22Rv1 (cell line): ENCODE data around the gene ZNF337.

Experiments used
- ZFX ChIP-seq: fragments of 450-650 bp; IDR thresholded peaks from 2 replicates; pipeline ENCODE4 v1.6.1; 2017; ENCODE audit warnings: antibody characterized with exemption, borderline replicate concordance
- TF ChIP-seq, protein P1 (sequence below): fragments of 450-650 bp; IDR thresholded peaks from 2 replicates; pipeline ENCODE4 v1.5.1; 2017; ENCODE audit warnings: mild to moderate bottlenecking

- TF ChIP-seq, protein P1, sequence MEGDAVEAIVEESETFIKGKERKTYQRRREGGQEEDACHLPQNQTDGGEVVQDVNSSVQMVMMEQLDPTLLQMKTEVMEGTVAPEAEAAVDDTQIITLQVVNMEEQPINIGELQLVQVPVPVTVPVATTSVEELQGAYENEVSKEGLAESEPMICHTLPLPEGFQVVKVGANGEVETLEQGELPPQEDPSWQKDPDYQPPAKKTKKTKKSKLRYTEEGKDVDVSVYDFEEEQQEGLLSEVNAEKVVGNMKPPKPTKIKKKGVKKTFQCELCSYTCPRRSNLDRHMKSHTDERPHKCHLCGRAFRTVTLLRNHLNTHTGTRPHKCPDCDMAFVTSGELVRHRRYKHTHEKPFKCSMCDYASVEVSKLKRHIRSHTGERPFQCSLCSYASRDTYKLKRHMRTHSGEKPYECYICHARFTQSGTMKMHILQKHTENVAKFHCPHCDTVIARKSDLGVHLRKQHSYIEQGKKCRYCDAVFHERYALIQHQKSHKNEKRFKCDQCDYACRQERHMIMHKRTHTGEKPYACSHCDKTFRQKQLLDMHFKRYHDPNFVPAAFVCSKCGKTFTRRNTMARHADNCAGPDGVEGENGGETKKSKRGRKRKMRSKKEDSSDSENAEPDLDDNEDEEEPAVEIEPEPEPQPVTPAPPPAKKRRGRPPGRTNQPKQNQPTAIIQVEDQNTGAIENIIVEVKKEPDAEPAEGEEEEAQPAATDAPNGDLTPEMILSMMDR: no peak
- no peak for TF ChIP-seq ZFX
Observed at GRCh38 chr20:25683050-25683449, 13.6 kb downstream of the ZNF337 start.
